HepG2 (cell line): ENCODE data around the gene PAQR7.

Experiments
- ATM ChIP-seq: fragments of 450-650 bp; IDR thresholded peaks from 2 replicates; pipeline ENCODE4 v1.7.1; 2017; ENCODE audit warnings: mild to moderate bottlenecking, borderline replicate concordance
- CREB1 ChIP-seq, 2 experiments: fragments of 450-650 bp in 1 of 2; IDR thresholded peaks; 2 replicates each; pipeline ENCODE4 v1.6.1; 2016 to 2017; ENCODE audit warnings: control low read depth in 1 of 2, mild to moderate bottlenecking in 1 of 2, missing compliant biosample characterization in 1 of 2, missing genetic modification characterization in 1 of 2
- CREM ChIP-seq, 2 experiments: sonication (generic) in 1 of 2; formaldehyde crosslinking in 1 of 2; IDR thresholded peaks; 2 replicates each; pipeline versions ENCODE4 v1.4.0 to v1.6.1; 2016 to 2020; ENCODE audit warnings: antibody characterized with exemption in 1 of 2, mild to moderate bottlenecking in 1 of 2, missing genetic modification reagents in 1 of 2
- HOXA5 ChIP-seq: sonication (generic); formaldehyde crosslinking; IDR thresholded peaks from 2 replicates; pipeline ENCODE4 v1.4.0; 2020; ENCODE audit warnings: missing genetic modification reagents
- NR2C2 ChIP-seq: sonication (generic); formaldehyde crosslinking; IDR thresholded peaks from 2 replicates; pipeline ENCODE4 v1.4.0; 2020; ENCODE audit warnings: missing genetic modification reagents, mild to moderate bottlenecking, moderate library complexity, borderline replicate concordance
- POLR2AphosphoS2 ChIP-seq: IDR thresholded peaks from 2 replicates; pipeline ENCODE4 v1.6.1; 2011; ENCODE audit warnings: low read depth, low read length, improper control_type of control experiment
- RXRB ChIP-seq: IDR thresholded peaks from 2 replicates; pipeline ENCODE4 v1.6.1; 2016; ENCODE audit warnings: borderline replicate concordance, missing genetic modification reagents, missing compliant biosample characterization
- SRF ChIP-seq: IDR thresholded peaks from 2 replicates; pipeline ENCODE4 v1.6.1; 2011; ENCODE audit warnings: mild to moderate bottlenecking, low read depth, low read length, moderate library complexity
- ZNF589 ChIP-seq: sonication (generic); formaldehyde crosslinking; conservative IDR thresholded peaks from 2 replicates; pipeline ENCODE4 v1.8.0; 2022; ENCODE audit warnings: mild to moderate bottlenecking, moderate library complexity, missing genetic modification reagents
- ZNF83 ChIP-seq: sonication (generic); formaldehyde crosslinking; IDR thresholded peaks from 2 replicates; pipeline ENCODE4 v1.4.0; 2020; ENCODE audit warnings: missing genetic modification reagents, mild to moderate bottlenecking, borderline replicate concordance
- TF ChIP-seq, protein P1 (sequence below): sonication (generic); formaldehyde crosslinking; IDR thresholded peaks from 2 replicates; pipeline ENCODE4 v1.5.0; 2020; ENCODE audit warnings: mild to moderate bottlenecking, missing genetic modification reagents, moderate library complexity
- TF ChIP-seq, protein P2 (sequence below): sonication (generic); formaldehyde crosslinking; IDR thresholded peaks from 2 replicates; pipeline ENCODE4 v1.5.0; 2020; ENCODE audit warnings: missing genetic modification reagents

DNA sequence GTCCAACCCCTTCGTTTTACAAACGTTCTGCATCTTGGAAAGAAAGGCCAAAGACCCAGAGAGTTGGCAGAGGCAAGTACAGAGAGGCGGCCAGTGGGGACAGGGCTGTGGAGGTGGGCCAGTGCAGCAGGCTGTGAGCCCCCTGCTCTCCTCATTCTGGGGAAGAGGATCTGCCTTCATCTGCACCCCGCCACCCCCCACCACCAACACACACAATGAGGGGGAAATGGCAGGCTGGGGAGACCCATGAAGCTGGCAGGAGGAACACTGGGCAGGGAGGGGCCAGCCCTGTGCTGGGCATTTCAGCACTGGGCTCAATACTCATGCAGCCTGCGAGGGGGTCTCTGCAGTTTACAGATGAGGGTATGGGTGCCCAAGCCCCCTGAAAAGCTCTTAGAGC is 16.1 kb upstream of the PAQR7 start:
- TF ChIP-seq RXRB (CRISPR knock-in tag) (no peak), ZNF83 (no peak), ATM (no peak), ZNF589 (no peak), SRF (no peak), POLR2AphosphoS2 (no peak), CREM (IDR thresholded peaks at IDR 0.05) (no peak), CREM (CRISPR knock-in tag; IDR thresholded peaks at IDR 0.05) (no peak), HOXA5 (CRISPR knock-in tag) (no peak), CREB1 (IDR thresholded peaks at IDR 0.05) (no peak), CREB1 (CRISPR knock-in tag; IDR thresholded peaks at IDR 0.05) (no peak), NR2C2 (CRISPR knock-in tag) (no peak)
- TF ChIP-seq, protein P1, sequence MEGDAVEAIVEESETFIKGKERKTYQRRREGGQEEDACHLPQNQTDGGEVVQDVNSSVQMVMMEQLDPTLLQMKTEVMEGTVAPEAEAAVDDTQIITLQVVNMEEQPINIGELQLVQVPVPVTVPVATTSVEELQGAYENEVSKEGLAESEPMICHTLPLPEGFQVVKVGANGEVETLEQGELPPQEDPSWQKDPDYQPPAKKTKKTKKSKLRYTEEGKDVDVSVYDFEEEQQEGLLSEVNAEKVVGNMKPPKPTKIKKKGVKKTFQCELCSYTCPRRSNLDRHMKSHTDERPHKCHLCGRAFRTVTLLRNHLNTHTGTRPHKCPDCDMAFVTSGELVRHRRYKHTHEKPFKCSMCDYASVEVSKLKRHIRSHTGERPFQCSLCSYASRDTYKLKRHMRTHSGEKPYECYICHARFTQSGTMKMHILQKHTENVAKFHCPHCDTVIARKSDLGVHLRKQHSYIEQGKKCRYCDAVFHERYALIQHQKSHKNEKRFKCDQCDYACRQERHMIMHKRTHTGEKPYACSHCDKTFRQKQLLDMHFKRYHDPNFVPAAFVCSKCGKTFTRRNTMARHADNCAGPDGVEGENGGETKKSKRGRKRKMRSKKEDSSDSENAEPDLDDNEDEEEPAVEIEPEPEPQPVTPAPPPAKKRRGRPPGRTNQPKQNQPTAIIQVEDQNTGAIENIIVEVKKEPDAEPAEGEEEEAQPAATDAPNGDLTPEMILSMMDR (CRISPR knock-in tag), result no peak
- TF ChIP-seq, protein P2, sequence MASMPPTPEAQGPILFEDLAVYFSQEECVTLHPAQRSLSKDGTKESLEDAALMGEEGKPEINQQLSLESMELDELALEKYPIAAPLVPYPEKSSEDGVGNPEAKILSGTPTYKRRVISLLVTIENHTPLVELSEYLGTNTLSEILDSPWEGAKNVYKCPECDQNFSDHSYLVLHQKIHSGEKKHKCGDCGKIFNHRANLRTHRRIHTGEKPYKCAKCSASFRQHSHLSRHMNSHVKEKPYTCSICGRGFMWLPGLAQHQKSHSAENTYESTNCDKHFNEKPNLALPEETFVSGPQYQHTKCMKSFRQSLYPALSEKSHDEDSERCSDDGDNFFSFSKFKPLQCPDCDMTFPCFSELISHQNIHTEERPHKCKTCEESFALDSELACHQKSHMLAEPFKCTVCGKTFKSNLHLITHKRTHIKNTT (CRISPR knock-in tag), result no peak
